SU-DHL-6 (cell line): ENCODE measurements around the gene PDZD7.

Source experiments
- EZH2phosphoT487 ChIP-seq: fragments of 200-600 bp; sonication (generic), shearing (Covaris generic); conservative IDR thresholded peaks from 2 replicates; pipeline ENCODE4 v1.6.1; 2018; ENCODE audit warnings: mild to moderate bottlenecking, antibody characterized with exemption, low read length, moderate library complexity, mixed read lengths
- TF ChIP-seq, protein P1 (sequence below): fragments of 200-600 bp; sonication (generic); IDR thresholded peaks from one replicate; pipeline ENCODE4 v1.5.1; 2017; ENCODE audit warnings: antibody characterized with exemption, mild to moderate bottlenecking, low read length, moderate library complexity; ENCODE audit not compliant: insufficient read depth, poor library complexity, severe bottlenecking

DNA sequence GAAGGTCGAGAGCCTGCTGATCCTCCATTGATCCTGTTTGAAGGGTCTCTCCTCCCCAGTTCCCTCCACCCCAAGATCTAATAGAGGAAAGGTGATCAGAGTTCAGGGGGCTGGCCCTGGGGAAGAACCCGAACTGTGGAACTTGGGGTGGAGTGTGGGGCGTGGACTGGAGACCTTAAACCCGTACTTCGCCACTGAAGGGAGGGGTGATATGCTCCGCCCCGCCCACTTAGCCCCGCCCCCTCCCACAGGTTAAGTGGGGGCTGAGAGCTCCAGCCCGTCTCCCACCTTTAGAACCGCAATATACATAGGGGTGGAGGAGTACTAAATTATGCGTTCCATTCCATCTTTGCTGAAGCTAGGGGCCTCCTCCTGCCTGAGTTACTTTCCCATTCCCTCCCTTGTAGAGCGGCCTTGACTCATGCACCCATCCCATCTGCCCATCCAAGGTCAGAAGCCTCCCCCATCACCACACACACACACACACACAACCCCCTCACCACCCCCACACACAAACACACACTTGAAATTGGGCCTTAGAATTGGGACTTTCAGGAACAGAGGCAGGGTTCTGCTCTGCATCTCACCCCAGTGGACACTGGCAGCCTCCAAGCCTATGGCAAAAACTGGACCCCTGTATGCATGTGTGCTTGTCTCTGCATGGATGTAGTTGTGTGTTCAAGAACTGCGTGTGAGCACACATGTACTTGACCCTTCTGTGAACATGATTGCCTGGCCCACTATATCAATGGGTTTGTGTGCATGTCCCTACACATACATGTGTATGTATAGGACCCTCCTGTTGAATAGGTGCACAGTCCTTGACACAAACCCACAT lies 60.6 kb downstream of the PDZD7 start:
- TF ChIP-seq, protein P1, sequence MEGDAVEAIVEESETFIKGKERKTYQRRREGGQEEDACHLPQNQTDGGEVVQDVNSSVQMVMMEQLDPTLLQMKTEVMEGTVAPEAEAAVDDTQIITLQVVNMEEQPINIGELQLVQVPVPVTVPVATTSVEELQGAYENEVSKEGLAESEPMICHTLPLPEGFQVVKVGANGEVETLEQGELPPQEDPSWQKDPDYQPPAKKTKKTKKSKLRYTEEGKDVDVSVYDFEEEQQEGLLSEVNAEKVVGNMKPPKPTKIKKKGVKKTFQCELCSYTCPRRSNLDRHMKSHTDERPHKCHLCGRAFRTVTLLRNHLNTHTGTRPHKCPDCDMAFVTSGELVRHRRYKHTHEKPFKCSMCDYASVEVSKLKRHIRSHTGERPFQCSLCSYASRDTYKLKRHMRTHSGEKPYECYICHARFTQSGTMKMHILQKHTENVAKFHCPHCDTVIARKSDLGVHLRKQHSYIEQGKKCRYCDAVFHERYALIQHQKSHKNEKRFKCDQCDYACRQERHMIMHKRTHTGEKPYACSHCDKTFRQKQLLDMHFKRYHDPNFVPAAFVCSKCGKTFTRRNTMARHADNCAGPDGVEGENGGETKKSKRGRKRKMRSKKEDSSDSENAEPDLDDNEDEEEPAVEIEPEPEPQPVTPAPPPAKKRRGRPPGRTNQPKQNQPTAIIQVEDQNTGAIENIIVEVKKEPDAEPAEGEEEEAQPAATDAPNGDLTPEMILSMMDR: no peak
- no peak for TF ChIP-seq EZH2phosphoT487
